Tibial artery (tissue), 4 donors: ENCODE results near the gene USP14.
A peak's percentile ranks its signal among the peaks of the same experiment; 100 is the strongest.

Experiments used
- DNase-seq, 2 donors: peaks; one replicate each; pipeline ENCODE4 v3.0.0-alpha.2; 2019
- H3K27ac ChIP-seq, 2 donors: fragments of 200-600 bp; sonication (generic) in 1 of 2; 1 replicate in 1 of 2; 2 replicates in 1 of 2; pipeline ENCODE4 v1.5.1; 2018 to 2019; ENCODE audit warnings: mild to moderate bottlenecking in 1 of 2
- H3K27me3 ChIP-seq, 2 donors: fragments of 200-600 bp; sonication (generic) in 1 of 2; one replicate each; pipeline versions ENCODE4 v1.5.1 to v1.6.0; 2016 to 2019
- H3K36me3 ChIP-seq, 3 donors: fragments of 200-600 bp; sonication (generic) in 2 of 3; one replicate each; pipeline ENCODE4 v1.5.1; 2016 to 2019; ENCODE audit warnings: mild to moderate bottlenecking in 2 of 3
- H3K4me1 ChIP-seq, 4 donors: fragments of 200-600 bp; sonication (generic) in 2 of 4; 1 replicate in 3 of 4; 2 replicates in 1 of 4; pipeline ENCODE4 v1.5.1; 2016 to 2019
- H3K4me3 ChIP-seq, 2 donors: fragments of 200-600 bp; sonication (generic) in 1 of 2; 1 replicate in 1 of 2; 2 replicates in 1 of 2; pipeline ENCODE4 v1.5.1; 2018 to 2019; ENCODE audit warnings: mild to moderate bottlenecking in 2 of 2
- H3K9me3 ChIP-seq, 3 donors: fragments of 200-600 bp; sonication (generic) in 1 of 3; one replicate each; pipeline ENCODE4 v1.5.1; 2016 to 2019
- intact Hi-C: fragments of 100-400 bp; cut with DNase I; formaldehyde crosslinking; loops from one replicate; pipeline ENCODE4 v1.15.0; 2023; ENCODE audit warnings: low total_unique reads
- TF ChIP-seq, protein P1 (sequence below), 2 experiments: fragments of 200-600 bp in 1 of 2; fragments of 450-650 bp in 1 of 2; IDR thresholded peaks; one replicate each; pipeline ENCODE4 v1.5.1; 2017 to 2019; ENCODE audit warnings: antibody characterized with exemption in 2 of 2, mild to moderate bottlenecking in 1 of 2, moderate library complexity in 1 of 2

USP14 gene

DNA sequence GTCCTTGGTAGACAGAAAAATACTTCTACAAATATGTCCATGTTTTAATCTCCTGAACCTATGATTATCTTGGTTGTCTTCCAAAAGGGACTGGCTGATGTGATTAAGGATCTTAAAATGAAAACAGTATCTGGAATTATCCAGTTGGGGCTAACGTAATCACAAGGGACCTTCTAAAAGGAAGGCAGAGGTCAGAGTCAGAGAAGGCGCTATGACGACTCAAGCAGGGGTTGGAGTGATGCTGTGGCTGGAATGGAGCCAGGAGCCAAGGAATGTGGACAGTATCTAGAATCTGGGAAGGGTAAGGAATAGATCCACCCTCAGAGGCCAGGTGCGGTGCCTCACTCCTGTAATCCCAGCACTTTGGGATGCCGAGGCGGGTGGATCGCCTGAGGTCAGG lies 4.2 kb upstream of the USP14 start:
- intact Hi-C loops = no loop called here
- Histone ChIP-seq H3K9me3 (no peaks in the 10 kb centered on the region), H3K27me3 (no peaks in the 10 kb centered on the region), H3K36me3 (no peaks in the 10 kb centered on the region), H3K4me1 (peaks cover 0 to 2% (median under 1%) of the 10 kb centered on the region in 4 donors), H3K27ac (no peak overlapping the region), H3K4me3 (no peak overlapping the region)
- DNase-seq = no peak
- TF ChIP-seq, protein P1, sequence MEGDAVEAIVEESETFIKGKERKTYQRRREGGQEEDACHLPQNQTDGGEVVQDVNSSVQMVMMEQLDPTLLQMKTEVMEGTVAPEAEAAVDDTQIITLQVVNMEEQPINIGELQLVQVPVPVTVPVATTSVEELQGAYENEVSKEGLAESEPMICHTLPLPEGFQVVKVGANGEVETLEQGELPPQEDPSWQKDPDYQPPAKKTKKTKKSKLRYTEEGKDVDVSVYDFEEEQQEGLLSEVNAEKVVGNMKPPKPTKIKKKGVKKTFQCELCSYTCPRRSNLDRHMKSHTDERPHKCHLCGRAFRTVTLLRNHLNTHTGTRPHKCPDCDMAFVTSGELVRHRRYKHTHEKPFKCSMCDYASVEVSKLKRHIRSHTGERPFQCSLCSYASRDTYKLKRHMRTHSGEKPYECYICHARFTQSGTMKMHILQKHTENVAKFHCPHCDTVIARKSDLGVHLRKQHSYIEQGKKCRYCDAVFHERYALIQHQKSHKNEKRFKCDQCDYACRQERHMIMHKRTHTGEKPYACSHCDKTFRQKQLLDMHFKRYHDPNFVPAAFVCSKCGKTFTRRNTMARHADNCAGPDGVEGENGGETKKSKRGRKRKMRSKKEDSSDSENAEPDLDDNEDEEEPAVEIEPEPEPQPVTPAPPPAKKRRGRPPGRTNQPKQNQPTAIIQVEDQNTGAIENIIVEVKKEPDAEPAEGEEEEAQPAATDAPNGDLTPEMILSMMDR (IDR thresholded peaks at IDR 0.05) = no peak

DNA sequence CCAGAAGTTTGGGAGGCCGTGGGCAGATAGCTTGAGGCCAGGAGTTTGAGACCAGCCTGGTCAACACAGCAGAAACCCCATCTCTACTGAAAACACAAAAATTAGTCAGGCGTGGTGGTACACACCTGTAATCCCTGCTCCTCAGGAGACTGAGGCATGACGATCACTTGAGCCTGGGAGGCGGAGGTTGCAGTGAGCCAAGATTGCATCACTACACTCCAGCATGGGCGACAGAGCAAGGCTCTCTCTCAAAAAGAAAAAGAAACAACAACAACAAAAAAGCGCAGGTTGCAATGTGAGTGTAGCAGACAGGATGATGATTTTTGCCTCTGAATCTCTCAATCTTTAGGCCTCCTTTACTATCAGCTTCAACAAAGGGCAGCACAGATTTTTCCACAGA lies 2.7 kb upstream of the USP14 start:
- Histone ChIP-seq H3K4me3 (no peak overlapping the region), H3K27me3 (no peaks in the 10 kb centered on the region), H3K9me3 (no peaks in the 10 kb centered on the region), H3K36me3 (no peaks in the 10 kb centered on the region), H3K4me1 (peaks cover 0 to 17% (median 10%) of the 10 kb centered on the region in 4 donors), H3K27ac (no peak overlapping the region)
- intact Hi-C loops = no loop called here
- no peak for DNase-seq
- TF ChIP-seq, protein P1 (IDR thresholded peaks at IDR 0.05) = no peak

DNA sequence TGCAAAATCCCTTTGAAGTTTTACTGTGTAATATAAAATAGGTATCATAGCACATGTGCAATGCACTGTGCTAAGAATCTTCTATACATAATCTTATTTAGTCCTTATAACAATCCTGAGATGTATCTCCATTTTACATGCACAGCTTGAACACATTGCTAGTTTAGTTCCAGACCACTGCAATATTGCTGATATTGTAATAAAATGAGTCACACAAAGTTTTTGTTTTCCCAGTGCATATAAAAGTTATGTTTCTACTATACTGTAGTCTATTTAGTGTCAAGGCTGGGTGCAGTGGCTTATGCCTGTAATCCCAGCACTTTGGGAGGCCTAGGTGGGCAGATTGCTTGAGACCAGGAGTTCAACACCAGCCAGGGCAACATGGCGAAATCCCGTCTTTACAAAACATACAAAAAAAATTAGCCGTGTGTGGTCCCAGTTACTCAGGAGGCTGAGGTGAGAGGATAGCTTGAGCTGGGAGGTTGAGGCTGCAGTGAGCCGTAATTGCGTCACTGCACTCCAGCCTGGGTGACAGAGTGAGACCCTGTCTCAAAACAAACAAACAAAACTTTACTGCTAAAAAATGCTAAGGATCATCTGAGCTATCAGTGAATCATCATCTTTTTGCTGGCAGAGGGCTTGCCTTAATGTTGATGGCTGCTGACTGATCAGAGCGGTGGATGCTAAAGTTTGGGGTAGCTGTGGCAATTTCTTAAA lies 1.7 kb upstream of the USP14 start:
- intact Hi-C loops = no loop called here
- H3K9me3 ChIP-seq = no peaks in the 10 kb centered on the region
- DNase-seq = no peak
- H3K27me3 ChIP-seq = no peaks in the 10 kb centered on the region
- H3K4me1 ChIP-seq = peaks cover 0 to 24% (median 12%) of the 10 kb centered on the region in 4 donors
- no peak overlapping the region for H3K4me3 ChIP-seq
- H3K36me3 ChIP-seq = no peaks in the 10 kb centered on the region
- TF ChIP-seq, protein P1 (IDR thresholded peaks at IDR 0.05) = no peak
- no peak overlapping the region for H3K27ac ChIP-seq

DNA sequence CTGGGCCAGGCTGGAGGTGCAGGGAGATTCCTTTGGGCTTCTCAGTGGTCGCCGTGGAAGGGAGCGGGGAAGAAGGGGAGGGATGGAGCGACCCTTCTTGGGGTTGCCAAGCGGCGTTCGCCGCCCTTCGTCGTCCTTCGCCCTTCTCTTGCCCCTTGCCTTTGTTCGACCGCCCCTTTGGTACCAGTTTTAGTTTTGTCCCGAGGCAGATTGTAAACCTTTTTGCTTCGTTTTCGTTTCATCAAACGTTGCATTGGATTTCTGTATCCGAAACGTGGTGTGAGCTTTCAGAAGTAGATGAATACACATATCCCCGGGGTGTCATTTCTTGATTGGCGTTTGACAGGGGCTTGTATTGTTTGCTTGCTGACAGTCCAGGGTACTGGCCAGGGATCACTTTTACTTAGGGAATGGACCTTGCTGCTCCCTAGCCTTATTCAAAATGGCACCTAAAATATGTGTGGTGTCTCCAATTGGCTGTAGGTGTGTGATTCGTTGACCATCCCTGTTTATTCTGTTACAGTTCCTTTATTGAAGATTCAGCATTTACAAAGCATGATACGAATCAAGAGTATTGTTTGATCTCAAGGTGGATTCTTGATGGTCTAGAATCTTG lies 788 bp downstream of the USP14 start:
- DNase-seq = no peak
- Histone ChIP-seq H3K4me3 (peak overlapping the region; percentile 88 to 98), H3K4me1 (peaks cover 0 to 24% (median 12%) of the 10 kb centered on the region in 4 donors), H3K27me3 (no peaks in the 10 kb centered on the region), H3K9me3 (no peaks in the 10 kb centered on the region), H3K36me3 (peaks cover 0 to 10% (median 8%) of the 10 kb centered on the region in 3 donors), H3K27ac (peak overlapping the region; percentile 82 to 86)
- intact Hi-C loops = no loop called here
- TF ChIP-seq, protein P1 (IDR thresholded peaks at IDR 0.05) = no peak

DNA sequence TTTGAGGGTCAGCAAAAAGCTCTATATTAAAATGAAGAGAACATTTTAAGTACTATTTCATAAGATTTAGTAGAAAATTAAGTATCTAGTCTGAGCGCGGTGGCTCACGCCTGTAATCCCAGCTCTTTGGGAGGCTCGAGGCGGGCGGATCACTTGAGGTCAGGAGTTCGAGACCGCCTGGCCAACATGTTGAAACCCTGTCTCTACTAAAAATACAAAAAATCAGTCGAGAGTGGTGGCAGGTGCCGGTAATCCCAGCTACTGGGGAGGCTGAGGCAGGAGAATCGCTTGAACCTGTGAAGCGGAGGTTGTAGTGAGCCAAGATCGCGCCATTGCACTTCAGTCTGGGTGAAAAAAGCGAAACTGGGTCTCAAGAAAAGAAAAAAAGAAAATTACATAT lies 1.6 kb downstream of the USP14 start:
- no peak overlapping the region for H3K27ac ChIP-seq
- TF ChIP-seq, protein P1 (IDR thresholded peaks at IDR 0.05) = no peak
- H3K4me3 ChIP-seq = peak overlapping the region; percentile 88 to 98
- DNase-seq = no peak
- peaks cover 6 to 18% (median 16%) of the 10 kb centered on the region in 3 donors for H3K36me3 ChIP-seq
- no peaks in the 10 kb centered on the region for H3K9me3 ChIP-seq
- no peaks in the 10 kb centered on the region for H3K27me3 ChIP-seq
- H3K4me1 ChIP-seq = peaks cover 0 to 24% (median 12%) of the 10 kb centered on the region in 4 donors
- intact Hi-C loops = no loop called here
